ENCODE measurements around the gene UBE3D.
"Not testable (repeated sequence)": the region's sequence is repeated elsewhere in the genome, so short reads cannot be mapped to it uniquely, and the experiment has no call there.

UBE3D gene

GRCh38 chr6:82865461-82865860 lies 200.2 kb downstream of the UBE3D start:
- no peak for DNase-seq

- no peak for DNase-seq
Measured at GRCh38 chr6:82863781-82864180, 201.9 kb downstream of the UBE3D start.

GRCh38 chr6:82862543-82862942 lies 203.1 kb downstream of the UBE3D start:
- DNase-seq = no peak

- no peak for DNase-seq
Measured at GRCh38 chr6:82861121-82861520, 204.5 kb downstream of the UBE3D start.

GRCh38 chr6:82856077-82856476 lies 209.6 kb downstream of the UBE3D start:
- DNase-seq = not testable (repeated sequence)

- not testable (repeated sequence) for DNase-seq
Measured at GRCh38 chr6:82852904-82853303, 212.7 kb downstream of the UBE3D start.

GRCh38 chr6:82843291-82843885 lies 222.3 kb downstream of the UBE3D start:
- no peak for DNase-seq

- DNase-seq = no peak
Measured at GRCh38 chr6:82842721-82843120, 222.9 kb downstream of the UBE3D start.
